Transverse colon (tissue), 4 donors: ENCODE measurements around the gene SASH1.

ENCODE experiments used
- CTCF ChIP-seq, 5 experiments: fragments of 200-600 bp in 3 of 5; fragments of 450-650 bp in 2 of 5; sonication (generic) in 3 of 5; IDR thresholded peaks; 1 replicate in 2 of 5; 2 replicates in 3 of 5; pipeline ENCODE4 v1.5.1; 2016 to 2017; ENCODE audit warnings: antibody characterized with exemption in 5 of 5, inconsistent platforms in 3 of 5, mild to moderate bottlenecking in 2 of 5, moderate library complexity in 1 of 5
- EP300 ChIP-seq: sonication (generic); formaldehyde crosslinking; IDR thresholded peaks from one replicate; pipeline ENCODE4 v1.6.1; 2017; ENCODE audit warnings: antibody characterized with exemption, low read depth
- POLR2A ChIP-seq: fragments of 450-650 bp; IDR thresholded peaks from one replicate; pipeline ENCODE4 v1.6.1; 2016; ENCODE audit warnings: antibody characterized with exemption, mild to moderate bottlenecking, moderate library complexity
- POLR2AphosphoS5 ChIP-seq, 3 donors: sonication (generic); formaldehyde crosslinking; IDR thresholded peaks; one replicate each; pipeline ENCODE4 v1.6.1; 2016; ENCODE audit warnings: antibody characterized with exemption in 3 of 3

DNA sequence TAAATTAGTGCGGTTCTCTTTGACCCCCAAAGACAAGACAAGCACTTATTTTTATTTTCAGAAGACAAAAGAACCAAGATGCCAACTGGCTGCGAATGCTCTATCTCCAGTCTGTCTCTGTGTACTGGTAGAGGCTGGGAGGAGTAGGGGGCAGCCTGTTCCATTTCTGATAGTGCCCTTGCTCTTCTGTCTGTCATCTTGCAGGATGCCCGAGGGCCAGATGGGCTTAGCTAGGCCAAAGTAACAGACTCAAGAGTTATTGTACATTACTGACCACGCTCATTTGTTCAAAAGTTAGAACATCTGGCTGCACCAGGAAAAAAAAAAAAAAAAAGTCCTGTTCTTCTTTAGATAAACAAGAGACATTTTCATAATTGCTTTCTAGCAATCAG is 206.1 kb downstream of the SASH1 start:
- TF ChIP-seq CTCF (IDR thresholded peaks at IDR 0.05) (no peak), EP300 (no peak), POLR2AphosphoS5 (IDR thresholded peaks at IDR 0.05) (no peak), POLR2A (no peak)
